NCI-H2196 treated with DMSO at 0.1 percent for 48 hours (cell line): Measurements from ENCODE around the gene MYMK.

Experiments used
- DNase-seq: peaks from one replicate; lab custom pipeline; 2025; ENCODE audit not compliant: unreplicated experiment; lab: John Stamatoyannopoulos, UW

Gene MYMK

DNA sequence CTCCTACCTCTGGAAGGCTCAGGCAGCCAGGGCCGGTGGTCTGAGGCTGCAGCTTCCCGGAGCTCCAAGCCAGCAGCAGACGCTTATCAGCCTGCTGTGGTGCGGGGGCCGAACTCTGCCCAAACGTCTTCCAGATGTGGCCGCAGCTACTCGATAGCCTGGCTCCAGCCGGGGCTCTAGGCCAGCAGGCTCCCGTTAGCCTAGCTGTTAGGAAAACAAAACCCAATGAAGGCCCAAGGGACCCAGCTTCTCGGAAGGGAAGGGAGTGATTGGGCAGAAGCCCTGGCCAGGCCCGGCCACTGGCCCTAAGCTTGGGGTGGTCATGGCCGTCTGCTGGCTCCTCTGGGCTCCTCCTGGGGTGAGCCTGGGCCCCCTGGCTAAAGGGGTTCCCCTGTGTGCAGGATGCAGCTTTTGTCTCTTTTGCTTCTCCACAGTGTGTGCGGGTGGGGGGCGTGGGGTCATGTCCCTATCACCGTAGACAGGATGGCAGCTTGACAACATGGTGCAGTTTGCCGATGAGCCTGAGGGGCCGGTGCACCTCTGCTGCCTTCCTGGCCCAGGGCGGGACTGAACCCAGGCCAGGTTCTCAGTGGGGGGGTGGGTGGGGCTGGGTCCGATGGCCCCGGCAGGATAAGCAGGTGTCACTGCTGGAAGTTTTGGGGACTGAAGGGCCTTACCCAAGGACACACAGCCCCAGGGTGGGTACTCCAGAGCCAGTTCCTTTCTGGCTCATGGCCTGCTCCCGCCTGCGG, 18.7 kb downstream of the MYMK start:
- no peak for DNase-seq

DNA sequence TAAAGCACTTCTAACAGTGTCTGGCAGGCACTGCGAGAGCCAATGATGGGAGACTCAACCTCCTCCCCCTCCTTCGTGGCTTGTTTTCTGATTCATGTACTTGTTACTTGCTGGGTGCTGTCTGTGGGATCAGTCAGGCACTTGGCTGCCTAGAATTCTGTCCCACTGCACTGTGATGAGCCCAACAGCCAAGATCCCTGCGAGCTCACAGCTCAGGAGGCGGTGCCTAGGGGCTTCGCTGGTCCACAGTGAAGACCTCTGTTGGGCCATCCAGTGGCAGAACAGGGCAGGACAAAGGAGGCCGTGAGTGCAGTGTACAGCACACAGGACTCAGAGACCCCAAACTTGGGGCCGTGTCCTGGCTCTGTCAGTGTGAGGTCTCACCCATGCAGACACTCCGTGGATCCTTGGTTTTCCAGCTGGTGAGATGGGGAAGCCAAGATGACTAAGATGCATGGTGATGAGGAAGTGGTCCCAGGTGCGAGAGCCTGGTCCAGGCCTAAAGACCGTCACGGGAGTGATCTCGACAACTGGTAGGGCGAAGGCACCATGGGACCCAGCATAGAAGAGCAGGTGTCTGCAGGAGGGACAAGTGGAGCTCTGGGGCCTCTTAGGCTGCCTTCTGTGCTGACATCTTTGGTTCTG, 19.5 kb downstream of the MYMK start:
- no peak for DNase-seq

DNA sequence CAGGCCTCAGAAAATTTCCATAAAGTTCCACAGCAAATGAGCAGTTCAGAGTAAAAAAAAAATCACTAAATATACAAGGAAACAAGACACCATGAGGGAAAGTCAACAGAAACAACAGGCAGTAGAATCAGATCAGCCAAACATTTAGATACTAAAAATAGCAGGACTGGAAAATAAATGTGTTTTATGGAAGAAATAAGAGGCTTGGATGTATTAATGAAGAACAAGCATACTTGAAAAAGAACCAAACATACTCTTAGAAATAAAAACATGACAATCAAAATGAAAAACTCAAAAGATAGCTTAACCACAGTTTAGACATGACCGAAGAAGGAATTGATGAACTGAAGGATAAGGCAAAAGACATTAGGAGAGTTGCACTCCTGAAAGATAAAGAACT, 22.6 kb downstream of the MYMK start:
- no peak for DNase-seq

DNA sequence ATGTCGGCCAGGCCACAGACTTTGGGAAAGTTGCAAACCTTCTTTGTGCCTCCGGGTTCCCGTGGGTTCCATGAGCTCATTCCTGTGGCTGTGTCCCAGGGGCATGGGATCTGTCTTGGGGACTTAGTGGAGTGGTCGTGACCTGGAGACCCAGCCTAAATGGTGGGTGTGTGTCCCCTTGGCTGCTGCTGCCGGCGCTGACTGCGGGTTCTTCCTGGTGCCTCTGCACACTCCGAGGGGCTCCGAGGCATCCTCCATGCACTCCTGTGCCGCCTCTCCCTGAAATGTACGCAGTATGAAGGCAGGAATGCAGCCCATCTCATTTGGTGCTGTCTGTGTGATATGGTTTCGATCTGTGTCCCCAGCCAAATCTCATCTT, 24.9 kb downstream of the MYMK start:
- no peak for DNase-seq

DNA sequence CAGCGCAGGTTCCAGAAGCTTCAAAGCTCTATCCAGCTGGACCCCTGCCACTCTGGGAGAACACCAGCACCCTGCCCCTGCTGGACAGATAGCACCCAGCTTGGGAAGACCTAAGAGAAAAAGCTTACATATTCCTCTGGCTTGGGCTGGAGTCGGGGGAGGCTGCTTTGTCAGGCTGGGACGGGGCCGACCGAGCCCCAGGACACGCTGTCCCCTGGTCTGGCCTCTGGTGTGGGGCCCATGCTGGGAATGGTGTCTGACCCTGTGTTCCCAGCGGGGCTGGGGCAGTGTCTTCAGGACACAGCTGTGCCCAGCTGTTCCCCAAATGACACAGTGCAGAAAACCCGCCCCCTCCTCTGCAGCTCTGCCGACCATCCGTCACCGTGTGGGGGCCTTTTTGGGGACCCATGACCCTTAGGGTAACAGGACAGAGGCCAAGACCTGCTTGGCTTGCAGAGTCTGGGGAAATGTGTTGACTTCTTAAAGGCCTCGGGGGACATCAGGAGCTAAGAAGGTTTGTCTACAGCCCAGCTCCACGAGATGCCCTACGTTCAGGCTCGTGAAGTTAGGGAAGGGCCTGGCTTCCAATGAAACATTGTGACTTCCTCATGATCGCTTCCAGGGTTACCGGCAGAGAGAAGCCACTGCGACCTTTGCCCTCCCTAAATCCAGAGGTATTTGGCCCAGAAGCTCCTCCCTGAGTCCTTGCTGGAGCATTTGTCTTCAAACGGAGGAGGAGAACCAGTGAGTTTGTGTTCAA, 25.4 kb downstream of the MYMK start:
- no peak for DNase-seq

DNA sequence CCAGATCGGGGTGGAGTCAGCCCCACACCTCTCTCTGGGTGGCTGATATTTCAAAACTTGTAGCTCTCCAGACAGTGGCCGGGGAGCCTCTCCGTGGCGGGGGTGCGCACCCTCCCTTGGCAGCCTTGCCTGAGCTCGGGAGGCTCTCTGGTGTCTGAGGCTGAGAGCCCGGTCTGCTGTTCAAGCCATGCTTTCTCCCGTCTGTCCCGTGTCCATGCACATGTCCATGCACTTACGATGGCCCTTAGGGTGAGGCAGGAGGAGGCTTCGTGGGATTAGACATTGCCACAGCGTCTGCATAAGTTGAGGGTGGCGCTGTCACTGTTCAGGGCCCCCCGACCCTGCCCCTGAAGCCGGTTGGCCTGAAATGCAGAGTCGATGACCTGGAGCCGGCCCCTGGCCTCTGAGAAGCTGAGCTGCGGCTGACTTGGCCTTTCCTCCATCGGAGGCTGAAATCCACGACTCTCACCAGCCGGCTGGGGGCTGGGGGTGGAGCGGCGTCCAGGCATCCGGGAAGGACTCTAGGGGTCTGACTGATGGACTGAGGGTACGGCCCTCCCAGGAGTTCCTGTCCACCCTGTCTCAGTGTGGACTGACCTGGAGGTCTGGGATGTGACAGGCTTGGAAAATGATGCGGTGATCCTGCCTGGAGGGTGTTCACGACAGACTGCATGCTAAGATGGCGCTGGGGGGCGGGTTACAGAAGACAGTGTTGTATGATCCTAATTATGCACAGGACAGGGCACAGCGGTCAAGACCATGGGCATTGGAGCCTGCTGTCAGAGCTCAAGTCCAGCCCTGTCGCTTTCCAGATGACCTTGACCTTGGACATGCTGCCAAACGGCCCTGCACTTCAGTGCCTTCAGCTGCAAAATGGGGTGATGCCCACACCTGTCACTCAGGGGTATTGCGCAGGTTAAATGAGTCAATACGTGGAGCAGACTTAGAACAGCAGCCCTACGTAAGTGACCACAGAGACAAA, 27.6 kb downstream of the MYMK start:
- no peak for DNase-seq

DNA sequence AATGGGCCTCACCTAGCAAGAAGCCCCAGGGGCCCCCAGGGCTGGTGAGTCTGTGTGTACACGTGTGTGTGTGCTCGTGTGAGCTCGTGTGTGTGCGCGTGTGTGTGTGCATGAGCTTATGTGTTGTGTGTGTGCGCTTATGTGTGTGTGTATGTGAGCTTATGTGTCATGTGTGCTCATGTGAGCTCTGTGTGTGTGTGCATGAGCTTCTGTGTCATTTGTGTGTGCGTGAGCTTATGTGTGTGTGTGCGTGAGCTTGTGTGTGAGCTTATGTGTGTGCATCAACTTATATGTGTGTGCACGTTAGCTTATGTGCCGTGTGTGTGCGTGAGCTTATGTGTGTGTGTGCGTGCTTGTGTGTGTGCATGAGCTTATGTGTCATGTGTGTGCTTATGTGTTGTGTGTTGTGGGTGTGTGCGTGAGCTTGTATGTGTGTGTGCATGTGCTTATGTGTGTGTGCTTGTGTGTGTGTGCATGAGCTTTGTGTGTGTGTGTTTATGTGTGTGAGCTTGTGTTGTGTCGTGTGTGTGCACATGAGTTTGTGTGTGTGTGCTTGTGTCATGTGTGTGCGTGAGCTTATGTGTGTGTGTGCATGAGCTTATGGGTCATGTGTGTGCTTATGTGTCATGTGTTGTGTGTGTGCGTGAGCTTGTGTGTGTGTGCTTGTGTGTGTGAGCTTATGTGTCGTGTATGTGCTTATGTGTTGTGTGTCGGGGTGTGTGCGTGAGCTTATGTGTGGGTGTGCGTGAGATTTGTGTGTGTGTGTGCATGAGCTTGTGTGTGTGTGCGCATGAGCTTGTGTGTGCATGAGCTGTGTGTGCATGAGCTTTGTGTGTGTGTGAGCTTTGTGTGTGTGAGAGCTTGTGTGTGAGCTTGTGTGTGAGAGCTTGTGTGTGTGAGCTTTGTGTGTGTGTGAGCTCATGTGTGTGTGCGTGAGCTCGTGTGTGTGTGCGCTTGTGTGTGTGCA, 29.1 kb downstream of the MYMK start:
- DNase-seq = no peak

DNA sequence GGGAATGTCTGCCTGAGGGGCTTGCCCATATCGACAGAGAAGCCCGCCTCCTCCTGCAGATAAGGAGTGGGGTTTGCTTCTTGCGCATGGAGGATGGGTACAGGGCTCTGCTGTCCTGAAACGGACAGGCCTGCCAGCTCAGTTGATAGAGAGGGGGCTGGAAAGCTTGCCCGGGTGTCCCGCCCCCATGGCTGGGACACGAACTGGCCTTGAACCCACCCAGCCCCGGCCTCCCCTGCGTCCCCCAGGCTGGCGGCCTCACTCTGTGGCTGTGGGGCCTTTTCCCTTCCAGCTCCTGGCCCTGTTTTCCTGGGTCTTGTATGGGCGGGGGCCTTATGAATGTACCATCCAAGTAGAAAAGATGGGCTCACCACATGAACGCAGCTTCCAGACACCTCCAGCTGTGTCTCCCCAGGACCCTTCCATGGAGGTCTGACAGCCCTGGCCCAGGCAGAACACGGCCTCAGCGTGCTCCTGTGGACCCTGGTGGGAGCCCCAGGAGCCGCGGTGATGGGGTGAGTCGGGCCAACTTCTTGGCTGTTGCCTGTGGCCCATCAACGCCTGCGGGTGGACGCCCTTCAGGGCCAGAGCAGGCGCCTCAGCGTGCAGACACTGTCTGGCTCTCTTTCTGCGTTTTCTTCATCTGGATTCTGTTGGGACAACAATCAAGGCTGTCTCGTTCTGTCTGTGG, 30.0 kb downstream of the MYMK start:
- DNase-seq = no peak

DNA sequence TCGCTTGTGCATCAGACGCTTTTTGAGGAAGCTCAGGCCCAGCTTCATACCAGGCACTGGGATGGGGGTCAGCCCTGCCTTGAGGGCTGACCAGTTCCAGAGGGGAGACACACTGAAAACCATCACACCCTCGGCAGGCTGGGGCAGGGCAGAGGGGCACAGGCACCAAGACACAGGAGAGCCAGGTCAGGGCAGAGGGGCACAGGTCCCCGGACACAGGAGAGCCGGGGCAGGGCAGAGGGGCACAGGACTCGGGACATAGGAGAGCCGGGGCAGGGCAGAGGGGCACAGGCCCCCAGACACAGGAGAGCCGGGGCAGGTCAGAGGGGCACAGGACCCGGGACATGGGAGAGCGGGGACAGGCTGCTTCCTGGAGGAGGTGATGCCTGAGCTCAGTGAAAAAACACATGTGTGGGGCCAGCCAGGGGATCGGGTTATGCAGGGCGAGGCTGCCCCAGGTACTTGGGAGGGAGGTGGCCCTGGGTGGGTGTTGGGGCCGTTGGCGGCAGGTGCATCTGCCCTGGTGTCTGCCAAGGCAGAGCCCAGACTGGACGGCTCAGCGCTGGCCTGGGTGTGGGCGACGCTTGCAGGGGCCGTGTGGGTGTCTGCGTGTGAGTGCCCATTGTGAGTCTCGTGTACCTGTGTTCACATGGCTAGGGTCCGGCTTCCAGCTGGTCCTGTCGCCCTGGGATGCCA, 30.8 kb downstream of the MYMK start:
- DNase-seq = no peak

DNA sequence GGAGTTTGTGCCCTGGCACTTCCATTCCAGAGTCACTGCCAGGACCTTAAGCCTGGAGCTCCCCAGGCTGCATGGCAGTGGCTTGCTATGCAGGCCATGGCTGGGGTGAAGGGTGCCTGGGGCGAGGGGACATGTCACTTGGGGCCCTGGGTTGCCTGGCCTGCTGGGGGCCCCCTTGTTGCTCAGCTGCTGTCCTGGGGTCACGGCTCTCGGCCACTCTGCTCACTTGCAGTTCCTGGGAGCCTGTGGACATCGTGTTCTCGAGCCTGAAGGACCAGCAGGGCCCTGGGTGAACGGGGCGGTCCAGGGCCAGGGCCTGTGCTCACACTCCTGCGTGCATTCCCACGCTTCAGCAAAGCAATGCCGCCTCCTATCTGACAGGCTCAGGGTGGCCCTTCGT, 31.3 kb downstream of the MYMK start:
- DNase-seq = no peak

DNA sequence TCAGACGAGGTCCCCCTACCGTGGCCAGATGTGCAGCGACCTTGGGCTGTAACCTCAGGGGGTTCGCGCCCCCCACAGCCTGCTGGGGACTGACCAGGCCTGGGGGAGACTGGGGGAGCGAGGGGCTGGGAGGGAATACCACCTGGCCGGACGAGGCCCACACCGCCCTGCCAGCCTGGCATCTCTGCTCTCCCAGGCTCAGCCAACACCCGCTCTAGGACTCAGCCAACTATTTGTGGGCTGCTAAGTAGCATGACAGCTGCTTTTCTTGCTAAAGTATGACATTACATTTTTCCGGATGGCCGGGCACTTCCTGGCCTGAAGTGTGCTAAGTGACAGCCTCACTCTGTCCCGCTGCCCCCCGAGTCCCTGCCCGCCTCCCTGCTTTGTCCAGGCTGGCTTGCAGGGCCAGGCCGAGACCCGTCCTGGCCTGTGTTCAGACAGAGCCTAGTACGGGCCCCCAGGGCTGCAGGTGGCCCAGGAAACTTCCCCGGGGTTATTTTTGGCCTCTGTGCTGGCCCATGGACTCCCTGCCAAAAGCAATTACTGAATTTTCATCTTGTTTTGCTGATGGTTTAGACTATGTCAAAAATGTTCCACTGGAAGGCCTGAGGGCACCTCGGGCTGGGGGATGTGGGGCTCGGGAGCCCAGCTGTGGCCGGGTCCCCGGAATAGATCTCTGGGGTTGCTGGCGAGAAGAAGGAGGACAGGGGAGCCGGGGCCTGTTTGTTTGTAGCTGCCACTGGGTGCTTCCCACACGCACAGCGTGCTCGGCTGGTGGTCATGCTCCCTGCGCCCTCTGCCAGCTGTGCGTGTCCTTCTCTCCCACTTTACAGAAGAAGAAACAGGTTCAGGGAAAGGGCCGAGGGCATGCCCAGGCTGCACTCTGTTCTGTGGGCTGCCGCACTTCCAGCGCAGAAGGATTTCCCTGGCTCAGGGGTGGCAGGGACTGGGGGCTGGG, 32.4 kb downstream of the MYMK start:
- no peak for DNase-seq

DNA sequence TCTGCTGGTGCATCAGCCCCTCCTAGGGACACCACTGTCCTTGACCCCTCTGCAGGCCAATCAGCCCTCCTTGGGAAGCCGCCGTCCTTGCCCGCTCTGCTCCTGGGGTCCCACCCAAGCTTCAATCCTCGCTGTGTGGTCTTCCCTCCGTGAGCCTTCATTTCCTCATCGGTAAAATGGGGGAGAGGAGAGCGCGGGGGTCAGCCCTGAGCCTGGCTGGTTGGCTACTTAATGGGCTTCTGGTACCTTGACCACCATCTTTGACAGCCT, 33.2 kb downstream of the MYMK start:
- DNase-seq = no peak

DNA sequence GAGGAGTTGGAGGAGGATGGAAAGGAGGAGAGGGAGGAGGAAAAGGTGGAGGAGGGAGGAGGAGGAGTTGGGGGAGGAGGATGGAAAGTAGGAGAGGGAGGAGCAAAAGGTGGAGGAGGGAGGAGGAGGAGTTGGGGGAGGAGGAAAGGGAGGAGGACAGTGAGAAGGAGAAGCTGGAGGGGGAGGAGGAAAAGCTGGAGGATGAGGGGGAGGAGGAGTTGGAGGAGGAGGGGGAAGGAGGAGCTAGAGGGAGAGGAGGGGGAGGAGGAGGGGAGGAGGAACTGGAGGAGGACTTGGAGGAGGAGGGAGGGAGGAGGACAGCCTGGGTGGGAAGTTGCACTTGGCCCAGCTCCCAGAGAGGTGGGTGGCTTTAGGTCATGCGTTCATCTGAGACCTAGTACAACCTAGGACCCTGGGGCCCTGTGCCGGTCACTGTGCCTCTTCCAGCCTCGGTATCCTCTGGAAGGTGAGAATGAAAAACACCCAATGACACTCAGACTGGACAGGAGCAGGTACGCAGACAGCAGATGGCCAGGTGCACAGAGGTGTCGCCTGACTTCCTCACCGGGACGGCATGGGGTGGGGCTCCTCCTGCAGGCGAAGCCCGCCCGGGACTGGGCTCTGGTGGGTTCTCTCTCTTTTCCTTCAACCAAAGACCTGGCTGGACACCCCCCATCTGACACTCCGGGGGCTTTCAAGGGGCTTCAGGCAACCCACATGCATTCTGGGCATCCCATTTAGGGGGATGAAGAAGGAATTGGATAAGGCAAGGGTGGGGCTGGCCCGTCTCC, 33.7 kb downstream of the MYMK start:
- DNase-seq = no peak

DNA sequence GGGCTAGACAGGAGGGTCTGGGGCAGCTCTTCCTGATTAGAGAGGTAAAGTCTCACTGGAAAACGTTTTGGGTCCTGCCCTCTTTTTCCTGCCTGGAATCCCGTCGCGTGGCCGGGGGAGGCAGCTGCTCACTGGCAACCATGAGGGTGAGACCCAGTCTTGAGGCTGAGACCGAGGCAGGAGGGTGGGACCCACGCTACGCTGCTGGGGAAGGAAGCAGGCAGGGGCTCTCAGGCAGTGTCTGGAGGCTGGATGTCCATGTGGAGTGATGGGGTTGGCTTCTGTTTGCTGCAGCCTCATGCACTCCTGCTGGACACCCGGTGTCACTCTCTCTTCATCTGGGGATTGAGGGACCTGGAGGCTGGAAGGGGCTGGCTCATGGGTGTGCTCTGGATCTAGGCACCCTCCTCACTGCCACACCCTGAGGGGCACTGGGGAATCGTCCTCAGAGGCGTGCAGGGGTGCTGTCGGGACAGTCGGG, 34.5 kb downstream of the MYMK start:
- DNase-seq = no peak

DNA sequence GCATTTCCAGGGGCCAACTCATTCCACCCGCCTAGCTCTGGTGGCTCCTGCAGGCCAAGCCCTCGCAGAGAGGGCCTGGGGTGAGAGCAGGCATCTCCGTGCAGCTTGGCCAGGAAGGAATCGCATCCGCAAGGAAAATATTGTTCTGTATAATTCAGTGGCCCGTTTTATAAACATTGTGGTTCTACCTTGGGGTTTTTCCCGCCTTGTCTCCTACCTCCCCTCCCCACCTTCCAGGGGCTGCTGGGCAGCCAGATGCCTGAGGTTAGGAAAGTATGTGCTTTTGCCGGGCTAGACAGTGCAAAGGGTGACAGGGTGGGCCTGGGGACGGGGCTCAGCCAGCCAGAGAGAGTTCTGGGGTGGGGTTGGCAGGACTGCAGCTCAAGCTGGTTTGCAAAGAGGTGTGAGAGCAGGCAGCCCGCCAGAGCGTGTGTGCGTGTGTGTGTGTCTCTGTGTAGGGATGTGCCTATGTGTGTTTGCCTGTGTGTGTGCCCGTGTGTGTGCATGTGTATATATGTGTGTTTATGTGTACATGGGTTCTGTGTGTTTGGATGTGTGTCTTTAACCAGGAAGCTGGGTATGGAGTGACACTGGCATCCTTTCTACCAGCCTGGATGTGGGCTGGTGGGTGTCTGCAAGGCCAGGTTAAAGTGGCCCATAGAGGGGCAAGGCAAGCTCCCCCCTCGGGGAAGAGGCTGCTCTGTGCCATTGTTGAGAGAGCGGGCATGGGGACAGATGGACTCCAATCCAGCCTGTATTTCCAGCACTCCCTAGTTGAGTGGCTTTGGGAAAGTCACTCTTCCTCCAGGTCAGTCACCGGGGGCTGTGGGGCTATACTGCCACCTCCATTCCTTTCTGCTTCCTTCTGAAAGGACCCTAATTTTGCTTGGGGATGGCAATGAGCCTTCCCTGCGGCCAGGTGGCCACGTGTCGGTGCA, 35.2 kb downstream of the MYMK start:
- no peak for DNase-seq
